ENCODE results near the gene RHBDD1. TPM values are rescaled to one million over a fixed set of nuclear protein-coding genes. Genes with fewer than 3 reads are reported as not detected.

The RHBDD1 gene
- total RNA-seq, 2 donors from 2014 or later: 41.5 to 42.0 TPM

DNA sequence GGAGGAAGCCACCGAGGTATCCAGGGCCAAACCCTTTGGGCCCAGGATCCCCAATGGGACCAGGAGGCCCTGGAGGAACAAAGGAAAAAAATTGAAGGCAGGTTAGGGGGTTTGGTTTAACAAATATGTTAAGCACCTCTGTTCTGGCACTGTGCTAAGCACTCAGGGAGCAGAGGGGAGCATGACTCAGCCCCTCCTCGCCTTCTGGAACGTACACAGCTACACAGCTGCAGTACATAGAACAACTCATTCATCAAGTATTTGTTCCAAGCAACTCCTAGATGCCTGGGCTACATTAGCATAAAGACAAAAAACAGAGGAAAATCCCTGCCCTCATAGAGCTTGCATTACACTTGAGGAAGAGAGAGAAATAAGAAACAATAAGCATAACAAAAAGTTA, 174.6 kb downstream of the RHBDD1 start:
- no peaks in the 10 kb centered on the region for H3K9me3 ChIP-seq (ENCODE audit: control insufficient read depth, low read length, poor library complexity, severe bottlenecking)
- Mint-ChIP-seq H3K4me1 (no peaks in the 10 kb centered on the region), H3K4me3 (no peak overlapping the region), H3K36me3 (ENCODE audit: low read depth) (no peaks in the 10 kb centered on the region), H3K27me3 (peaks cover 12% of the 10 kb centered on the region), H3K27ac (no peak overlapping the region)
- DNase-seq (no peak), ATAC-seq (no peak)

- ATAC-seq: no peak
- H3K9me3 ChIP-seq (ENCODE audit: control insufficient read depth, low read length, poor library complexity, severe bottlenecking): no peaks in the 10 kb centered on the region
- H3K36me3 Mint-ChIP-seq (ENCODE audit: low read depth): no peaks in the 10 kb centered on the region
- no peak overlapping the region for H3K4me3 Mint-ChIP-seq
- peaks cover 25% of the 10 kb centered on the region for H3K27me3 Mint-ChIP-seq
- no peaks in the 10 kb centered on the region for H3K4me1 Mint-ChIP-seq
- no peak for DNase-seq
- H3K27ac Mint-ChIP-seq: no peak overlapping the region
Measured at GRCh38 chr2:227013330-227013729, 177.5 kb downstream of the RHBDD1 start.

GRCh38 chr2:227013881-227014280, 178.0 kb downstream of the RHBDD1 start:
- H3K27ac Mint-ChIP-seq: no peak overlapping the region
- peaks cover 25% of the 10 kb centered on the region for H3K27me3 Mint-ChIP-seq
- no peak overlapping the region for H3K4me3 Mint-ChIP-seq
- H3K9me3 ChIP-seq (ENCODE audit: control insufficient read depth, low read length, poor library complexity, severe bottlenecking): no peaks in the 10 kb centered on the region
- no peaks in the 10 kb centered on the region for H3K36me3 Mint-ChIP-seq (ENCODE audit: low read depth)
- no peaks in the 10 kb centered on the region for H3K4me1 Mint-ChIP-seq
- ATAC-seq (no peak), DNase-seq (no peak)

GRCh38 chr2:227016894-227017293, 181.0 kb downstream of the RHBDD1 start:
- Mint-ChIP-seq H3K4me3 (no peak overlapping the region), H3K36me3 (ENCODE audit: low read depth) (no peaks in the 10 kb centered on the region), H3K27ac (no peak overlapping the region), H3K4me1 (no peaks in the 10 kb centered on the region), H3K27me3 (peaks cover 38% of the 10 kb centered on the region)
- DNase-seq (no peak), ATAC-seq (no peak)
- no peaks in the 10 kb centered on the region for H3K9me3 ChIP-seq (ENCODE audit: control insufficient read depth, low read length, poor library complexity, severe bottlenecking)

DNA sequence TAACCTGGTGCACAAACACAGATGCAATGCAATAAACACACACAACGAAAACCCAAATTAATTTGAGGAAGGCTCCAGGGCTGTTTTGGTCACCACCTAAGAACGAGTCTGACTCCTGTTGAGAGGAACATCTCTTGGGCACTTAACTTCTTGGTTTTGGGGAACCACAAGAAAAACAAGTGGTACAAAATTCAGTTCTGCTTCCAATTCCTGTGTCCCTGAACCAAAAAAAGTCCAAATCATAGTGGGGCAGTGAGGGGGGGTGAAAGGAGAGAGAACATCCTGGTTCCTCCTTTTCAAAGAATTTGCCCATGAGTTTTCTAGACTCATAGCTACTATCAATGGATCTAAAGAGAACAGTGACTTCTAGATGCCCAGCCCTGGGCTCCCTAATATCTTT, 184.6 kb downstream of the RHBDD1 start:
- H3K27me3 Mint-ChIP-seq: peaks cover 25% of the 10 kb centered on the region
- no peaks in the 10 kb centered on the region for H3K9me3 ChIP-seq (ENCODE audit: control insufficient read depth, low read length, poor library complexity, severe bottlenecking)
- no peak overlapping the region for H3K4me3 Mint-ChIP-seq
- ATAC-seq: no peak
- no peak for DNase-seq
- no peaks in the 10 kb centered on the region for H3K4me1 Mint-ChIP-seq
- no peaks in the 10 kb centered on the region for H3K36me3 Mint-ChIP-seq (ENCODE audit: low read depth)
- H3K27ac Mint-ChIP-seq: no peak overlapping the region

- Mint-ChIP-seq H3K36me3 (ENCODE audit: low read depth) (no peaks in the 10 kb centered on the region), H3K27ac (no peak overlapping the region), H3K4me3 (no peak overlapping the region), H3K27me3 (peaks cover 13% of the 10 kb centered on the region), H3K4me1 (no peaks in the 10 kb centered on the region)
- DNase-seq (no peak), ATAC-seq (no peak)
- no peaks in the 10 kb centered on the region for H3K9me3 ChIP-seq (ENCODE audit: control insufficient read depth, low read length, poor library complexity, severe bottlenecking)
Measured at GRCh38 chr2:227022608-227023007, 186.8 kb downstream of the RHBDD1 start.

DNA sequence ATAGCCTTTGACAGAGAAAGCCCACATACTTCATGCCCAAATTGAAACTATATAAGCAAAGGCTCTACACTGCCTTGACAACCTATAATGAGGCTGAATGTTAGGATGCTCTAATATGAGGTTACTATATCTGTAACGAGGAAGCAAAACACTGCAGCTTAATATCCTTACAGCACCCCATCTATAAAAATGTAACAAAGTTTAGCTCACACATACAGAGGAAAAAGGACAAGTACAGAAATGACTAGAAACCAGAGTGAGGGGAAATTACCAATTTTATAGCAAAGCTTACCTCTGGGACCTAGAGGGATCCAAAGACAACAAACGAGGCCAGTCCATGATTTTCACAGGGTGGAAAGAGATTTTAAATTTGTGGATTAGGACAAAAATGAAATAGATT, 189.7 kb downstream of the RHBDD1 start:
- H3K27ac Mint-ChIP-seq: no peak overlapping the region
- no peak for ATAC-seq
- H3K4me3 Mint-ChIP-seq: no peak overlapping the region
- no peak for DNase-seq
- no peaks in the 10 kb centered on the region for H3K9me3 ChIP-seq (ENCODE audit: control insufficient read depth, low read length, poor library complexity, severe bottlenecking)
- H3K36me3 Mint-ChIP-seq (ENCODE audit: low read depth): no peaks in the 10 kb centered on the region
- H3K27me3 Mint-ChIP-seq: peaks cover 13% of the 10 kb centered on the region
- no peaks in the 10 kb centered on the region for H3K4me1 Mint-ChIP-seq

DNA sequence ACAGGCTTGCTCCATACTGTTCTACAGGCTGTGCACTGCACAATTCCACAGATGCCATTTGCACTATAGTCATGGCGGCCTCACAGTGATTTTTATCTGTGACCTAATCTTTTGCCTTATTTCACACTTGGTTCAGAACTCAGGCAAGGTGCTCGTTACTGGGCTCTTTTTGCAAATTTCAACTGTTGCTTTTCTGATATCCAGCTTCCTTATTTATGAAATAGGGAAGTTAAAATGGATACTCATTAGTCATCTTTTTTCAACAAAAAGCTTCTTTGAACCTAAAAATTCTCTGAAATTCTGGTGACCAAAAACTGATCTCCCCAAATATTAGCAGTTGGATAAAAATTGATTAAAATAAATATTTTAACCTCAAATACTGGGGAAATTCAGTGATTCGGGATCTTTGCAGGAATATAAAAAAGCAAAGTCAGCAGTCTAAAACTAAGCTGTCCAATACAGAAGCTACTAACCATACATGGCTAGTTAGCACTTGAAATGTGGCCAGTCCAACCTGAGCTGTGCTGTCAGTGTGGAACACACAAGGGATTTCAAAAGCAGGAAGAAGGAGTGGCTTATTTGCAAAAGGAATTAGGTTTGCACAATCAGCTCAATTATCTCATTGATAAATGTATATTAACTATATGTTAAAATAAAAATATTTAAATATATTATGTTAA, 193.7 kb downstream of the RHBDD1 start:
- ATAC-seq (no peak), DNase-seq (no peak)
- peaks cover 18% of the 10 kb centered on the region for H3K27me3 Mint-ChIP-seq
- no peak overlapping the region for H3K27ac Mint-ChIP-seq
- no peaks in the 10 kb centered on the region for H3K4me1 Mint-ChIP-seq
- no peaks in the 10 kb centered on the region for H3K36me3 Mint-ChIP-seq (ENCODE audit: low read depth)
- H3K4me3 Mint-ChIP-seq: no peak overlapping the region
- no peaks in the 10 kb centered on the region for H3K9me3 ChIP-seq (ENCODE audit: control insufficient read depth, low read length, poor library complexity, severe bottlenecking)

DNA sequence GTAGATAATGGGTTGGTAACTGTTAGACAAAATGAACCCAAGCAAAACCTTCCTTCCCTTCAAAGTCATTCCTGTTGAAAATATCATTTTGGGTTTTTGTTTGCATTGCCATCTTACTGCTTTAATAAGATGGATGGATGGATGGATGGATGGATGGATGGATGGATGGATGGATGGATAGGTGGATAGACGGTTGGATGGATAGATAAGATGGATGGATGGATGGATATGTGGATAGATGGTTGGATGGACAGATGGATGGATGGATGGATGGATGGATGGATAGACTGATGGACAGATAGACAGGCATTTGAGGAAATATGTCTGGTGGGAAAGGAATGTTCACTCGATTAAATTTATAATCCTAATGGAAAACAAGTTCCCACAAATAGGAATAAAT, 194.9 kb downstream of the RHBDD1 start:
- H3K4me3 Mint-ChIP-seq: no peak overlapping the region
- no peaks in the 10 kb centered on the region for H3K36me3 Mint-ChIP-seq (ENCODE audit: low read depth)
- peaks cover 24% of the 10 kb centered on the region for H3K27me3 Mint-ChIP-seq
- H3K9me3 ChIP-seq (ENCODE audit: control insufficient read depth, low read length, poor library complexity, severe bottlenecking): no peaks in the 10 kb centered on the region
- no peak overlapping the region for H3K27ac Mint-ChIP-seq
- DNase-seq (no peak), ATAC-seq (no peak)
- H3K4me1 Mint-ChIP-seq: no peaks in the 10 kb centered on the region

- Mint-ChIP-seq H3K27me3 (peaks cover 29% of the 10 kb centered on the region), H3K27ac (no peak overlapping the region), H3K36me3 (ENCODE audit: low read depth) (no peaks in the 10 kb centered on the region), H3K4me1 (no peaks in the 10 kb centered on the region), H3K4me3 (no peak overlapping the region)
- H3K9me3 ChIP-seq (ENCODE audit: control insufficient read depth, low read length, poor library complexity, severe bottlenecking): no peaks in the 10 kb centered on the region
- ATAC-seq (no peak), DNase-seq (no peak)
Measured at GRCh38 chr2:227031379-227031778, 195.5 kb downstream of the RHBDD1 start.

DNA sequence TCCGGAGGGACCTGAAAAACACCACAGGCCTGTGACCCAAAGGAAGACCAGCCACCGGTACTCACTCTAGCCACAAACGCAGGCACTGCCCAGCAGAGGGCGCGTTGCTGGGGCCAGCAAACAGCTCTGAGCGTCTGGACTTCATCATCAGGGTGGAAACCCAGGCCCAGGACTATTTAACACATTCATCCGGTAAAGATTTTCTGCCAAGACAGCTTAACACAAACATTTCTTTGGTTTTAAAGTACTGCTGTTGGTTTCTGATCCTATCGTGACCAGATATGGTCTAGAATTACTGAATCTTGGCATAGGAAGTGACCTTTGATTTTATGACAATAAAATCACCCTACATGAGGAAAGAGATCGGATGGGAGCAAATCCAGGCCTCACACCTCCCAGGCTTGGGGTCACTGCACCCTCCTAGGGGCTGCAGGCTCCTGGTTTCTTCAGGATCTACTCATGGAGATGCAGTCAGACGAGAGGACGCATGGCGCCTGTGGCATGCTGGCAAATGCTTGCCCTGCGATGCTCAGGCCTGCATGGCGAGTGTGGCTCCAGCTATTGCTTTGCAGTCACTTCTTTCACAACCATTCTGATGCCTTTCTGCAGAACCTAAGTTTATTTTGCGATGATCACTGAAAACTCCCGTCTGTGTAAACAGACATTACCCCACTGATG, 197.8 kb downstream of the RHBDD1 start:
- no peak for DNase-seq
- H3K4me1 Mint-ChIP-seq: no peaks in the 10 kb centered on the region

GRCh38 chr2:227035711-227036367, 200.0 kb downstream of the RHBDD1 start:
- peaks cover 54% of the 10 kb centered on the region for H3K27me3 Mint-ChIP-seq
- no peaks in the 10 kb centered on the region for H3K4me1 Mint-ChIP-seq
- H3K4me3 Mint-ChIP-seq: no peak overlapping the region
- ATAC-seq (no peak), DNase-seq (no peak)
- H3K27ac Mint-ChIP-seq: no peak overlapping the region
- H3K36me3 Mint-ChIP-seq (ENCODE audit: low read depth): no peaks in the 10 kb centered on the region
- H3K9me3 ChIP-seq (ENCODE audit: control insufficient read depth, low read length, poor library complexity, severe bottlenecking): no peaks in the 10 kb centered on the region

More for the DNA sequence above, 197.8 kb downstream of the RHBDD1 start:
- Mint-ChIP-seq H3K27me3 (peaks cover 42% of the 10 kb centered on the region), H3K36me3 (ENCODE audit: low read depth) (no peaks in the 10 kb centered on the region), H3K4me3 (no peak overlapping the region), H3K27ac (no peak overlapping the region)
- no peaks in the 10 kb centered on the region for H3K9me3 ChIP-seq (ENCODE audit: control insufficient read depth, low read length, poor library complexity, severe bottlenecking)
- ATAC-seq: no peak

DNA sequence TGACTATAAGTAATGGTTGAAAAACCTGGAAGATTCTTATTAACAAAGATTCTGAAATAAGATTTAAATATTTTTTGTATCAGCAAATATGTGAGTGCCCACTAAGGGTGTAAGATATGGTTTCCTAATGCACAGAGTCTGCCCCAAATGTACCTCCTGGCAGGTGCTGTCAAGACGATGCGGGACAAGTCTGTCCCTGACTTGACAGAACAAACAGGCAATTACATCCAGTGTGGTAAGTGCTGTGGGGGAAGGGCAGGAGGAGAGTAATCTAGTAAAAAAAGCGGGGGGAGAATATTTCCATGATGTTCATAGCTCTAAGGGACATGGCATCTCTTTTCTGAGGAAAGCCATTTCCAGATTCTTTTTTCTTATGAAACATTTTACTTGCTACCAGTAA, 200.7 kb downstream of the RHBDD1 start:
- no peak for ATAC-seq
- no peak for DNase-seq
- no peak overlapping the region for H3K27ac Mint-ChIP-seq
- no peak overlapping the region for H3K4me3 Mint-ChIP-seq
- no peaks in the 10 kb centered on the region for H3K9me3 ChIP-seq (ENCODE audit: control insufficient read depth, low read length, poor library complexity, severe bottlenecking)
- H3K4me1 Mint-ChIP-seq: no peaks in the 10 kb centered on the region
- no peaks in the 10 kb centered on the region for H3K36me3 Mint-ChIP-seq (ENCODE audit: low read depth)
- H3K27me3 Mint-ChIP-seq: peaks cover 54% of the 10 kb centered on the region

All from T-helper 17 cell (primary cell).